Bone marrow (tissue), 2 donors: ENCODE results near the gene MSH3.
"Not testable (repeated sequence)": the region's sequence is repeated elsewhere in the genome, so short reads cannot be mapped to it uniquely, and the experiment has no call there.

ENCODE experiments used
- DNase-seq, 2 donors: peaks; one replicate each; lab custom pipeline; 2025; lab: John Stamatoyannopoulos, UW

MSH3 gene

GRCh38 chr5:80706835-80707447, 52.5 kb downstream of the MSH3 start:
- DNase-seq: no peak

- no peak for DNase-seq
These were observed 53.2 kb downstream of the MSH3 start for GRCh38 chr5:80707645-80708044.

GRCh38 chr5:80711216-80711615, 56.8 kb downstream of the MSH3 start:
- DNase-seq: no peak

GRCh38 chr5:80711938-80712337, 57.5 kb downstream of the MSH3 start:
- no peak for DNase-seq

GRCh38 chr5:80712919-80713318, 58.5 kb downstream of the MSH3 start:
- DNase-seq: no peak

GRCh38 chr5:80713631-80714030, 59.2 kb downstream of the MSH3 start:
- no peak for DNase-seq

- DNase-seq: no peak
These were observed 60.3 kb downstream of the MSH3 start for GRCh38 chr5:80714570-80715298.

GRCh38 chr5:80715887-80716286, 61.4 kb downstream of the MSH3 start:
- DNase-seq: no peak

- no peak for DNase-seq
These were observed 65.7 kb downstream of the MSH3 start for GRCh38 chr5:80720181-80720580.

- no peak for DNase-seq
These were observed 68.5 kb downstream of the MSH3 start for GRCh38 chr5:80722916-80723315.

- no peak for DNase-seq
These were observed 71.0 kb downstream of the MSH3 start for GRCh38 chr5:80725446-80725845.

GRCh38 chr5:80736730-80737129, 82.3 kb downstream of the MSH3 start:
- DNase-seq: no peak

GRCh38 chr5:80738466-80738865, 84.0 kb downstream of the MSH3 start:
- no peak for DNase-seq

GRCh38 chr5:80739057-80739456, 84.6 kb downstream of the MSH3 start:
- DNase-seq: no peak

- no peak for DNase-seq
These were observed 85.0 kb downstream of the MSH3 start for GRCh38 chr5:80739496-80739895.

- no peak for DNase-seq
These were observed 85.4 kb downstream of the MSH3 start for GRCh38 chr5:80739898-80740297.

GRCh38 chr5:80740488-80740887, 86.0 kb downstream of the MSH3 start:
- not testable (repeated sequence) for DNase-seq

- peak in 1 of 2 donors; percentile 15 for DNase-seq
These were observed 86.5 kb downstream of the MSH3 start for GRCh38 chr5:80740999-80741398.

GRCh38 chr5:80744149-80744548, 89.7 kb downstream of the MSH3 start:
- no peak for DNase-seq

- DNase-seq: no peak
These were observed 91.0 kb downstream of the MSH3 start for GRCh38 chr5:80745490-80745889.

GRCh38 chr5:80747922-80748321, 93.5 kb downstream of the MSH3 start:
- DNase-seq: no peak

- DNase-seq: no peak
These were observed 98.0 kb downstream of the MSH3 start for GRCh38 chr5:80752427-80752826.

- DNase-seq: no peak
These were observed 99.3 kb downstream of the MSH3 start for GRCh38 chr5:80753712-80754111.

- DNase-seq: peak in 1 of 2 donors; percentile 14
These were observed 100.4 kb downstream of the MSH3 start for GRCh38 chr5:80754900-80755299.
